Keratinocyte (primary cell): ENCODE data around the gene MMRN2. TPM values are rescaled to one million over a fixed set of nuclear protein-coding genes. Genes with fewer than 3 reads are reported as not detected.
"Not testable (repeated sequence)": the region's sequence is repeated elsewhere in the genome, so short reads cannot be mapped to it uniquely, and the experiment has no call there.

Source experiments
- DNase-seq: peaks from one replicate; pipeline ENCODE4 v3.0.0-alpha.2; 2011; ENCODE audit warnings: low read depth, missing footprints, low spot score
- FAIRE-seq: peaks from 2 replicates; lab custom pipeline; 2011; peaks lifted over from hg19 to GRCh38; lab: Jason Lieb, UNC
- H2AFZ ChIP-seq: 2 replicates; pipeline ENCODE4 v1.6.0; 2012; ENCODE audit warnings: low read length, control low read depth, inconsistent platforms; ENCODE audit not compliant: control insufficient read depth
- H3K27ac ChIP-seq: 2 replicates; pipeline ENCODE4 v1.5.1; 2011; ENCODE audit warnings: low read length; ENCODE audit not compliant: control insufficient read depth, insufficient read depth
- H3K27me3 ChIP-seq: 3 replicates; pipeline ENCODE4 v1.6.0; 2011; ENCODE audit warnings: low read length; ENCODE audit not compliant: control insufficient read depth, insufficient read depth; ENCODE audit errors: extremely low read depth
- H3K36me3 ChIP-seq, 2 experiments: 2 replicates in 1 of 2; 3 replicates in 1 of 2; pipeline ENCODE4 v1.5.1; 2011; ENCODE audit warnings: low read length in 2 of 2, mild to moderate bottlenecking in 1 of 2; ENCODE audit not compliant: control insufficient read depth in 2 of 2, insufficient read depth in 2 of 2; ENCODE audit errors: extremely low read depth in 1 of 2
- H3K4me1 ChIP-seq: 3 replicates; pipeline ENCODE4 v1.5.1; 2011; ENCODE audit warnings: low read length; ENCODE audit not compliant: control insufficient read depth, insufficient read depth; ENCODE audit errors: extremely low read depth
- H3K4me2 ChIP-seq: 3 replicates; pipeline ENCODE4 v1.6.0; 2011; ENCODE audit warnings: low read depth, low read length; ENCODE audit not compliant: control insufficient read depth, insufficient read depth; ENCODE audit errors: extremely low read depth
- H3K4me3 ChIP-seq, 3 experiments: fragments of 200-600 bp in 1 of 3; sonication (generic) in 1 of 3; 2 replicates in 2 of 3; 3 replicates in 1 of 3; pipeline ENCODE4 v1.5.1; 2011 to 2016; ENCODE audit warnings: low read length in 3 of 3, mild to moderate bottlenecking in 3 of 3, control low read depth in 2 of 3, inconsistent platforms in 1 of 3, low read depth in 1 of 3, mixed read lengths in 1 of 3, mixed run types in 1 of 3, moderate library complexity in 1 of 3; ENCODE audit not compliant: control insufficient read depth in 2 of 3, insufficient read depth in 2 of 3; ENCODE audit errors: extremely low read depth in 1 of 3
- H3K79me2 ChIP-seq: 2 replicates; pipeline ENCODE4 v1.6.0; 2012; ENCODE audit warnings: low read length; ENCODE audit not compliant: control insufficient read depth, insufficient read depth
- H3K9ac ChIP-seq: 3 replicates; pipeline ENCODE4 v1.6.0; 2011; ENCODE audit warnings: low read length; ENCODE audit not compliant: control insufficient read depth, insufficient read depth; ENCODE audit errors: extremely low read depth
- H3K9me1 ChIP-seq: 3 replicates; pipeline ENCODE4 v1.6.0; 2011; ENCODE audit warnings: low read length; ENCODE audit not compliant: control insufficient read depth, insufficient read depth; ENCODE audit errors: extremely low read depth
- H3K9me3 ChIP-seq: 2 replicates; pipeline ENCODE4 v1.5.1; 2012; ENCODE audit warnings: low read depth, low read length; ENCODE audit not compliant: control insufficient read depth
- H4K20me1 ChIP-seq: 3 replicates; pipeline ENCODE4 v1.6.0; 2011; ENCODE audit warnings: low read length; ENCODE audit not compliant: control insufficient read depth, insufficient read depth; ENCODE audit errors: extremely low read depth
- EZH2 ChIP-seq: IDR thresholded peaks from one replicate; pipeline ENCODE4 v1.6.1; 2012; ENCODE audit warnings: inconsistent platforms, mild to moderate bottlenecking, low read length, moderate library complexity
- dilution Hi-C: fragments of 300-500 bp; cut with MboI; formaldehyde crosslinking; loops from one replicate; pipeline ENCODE4 v1.7.0; 2020; ENCODE audit warnings: low sequenced_read_pairs; ENCODE audit not compliant: extremely low pct_ligation_motif_present
- polyA plus RNA-seq, 5 experiments: library from polyadenylated mRNA; depleted of rRNA in 3 of 5; stranded (reverse) in 3 of 5; stranded (forward) in 1 of 5; unstranded in 1 of 5; fragments of >200 nt; gene quantifications; 1 replicate in 1 of 5; 2 replicates in 3 of 5; 3 replicates in 1 of 5; pipeline versions ENCODE4 v1.2.1 to v1.2.3, GENCODE V29; 2011 to 2012; ENCODE audit warnings: missing spikeins in 2 of 5, low read depth in 1 of 5, low replicate concordance in 1 of 5
- TF ChIP-seq, protein P1 (sequence below), 3 experiments: IDR thresholded peaks in 1 of 3; conservative IDR thresholded peaks in 1 of 3; optimal IDR thresholded peaks in 1 of 3; 2 replicates in 2 of 3; 3 replicates in 1 of 3; pipeline versions ENCODE3 to v1.5.1; 2011; ENCODE audit warnings: low read length in 3 of 3, mild to moderate bottlenecking in 3 of 3, moderate library complexity in 2 of 3, control low read depth in 1 of 3, inconsistent platforms in 1 of 3; ENCODE audit not compliant: insufficient read depth in 2 of 3; ENCODE audit errors: extremely low read depth in 1 of 3

MMRN2 gene
- polyA plus RNA-seq, 1 donor (not counting 4 experiments of a cell fraction or from before 2014, with no cell fraction given) = 13.8 TPM

DNA sequence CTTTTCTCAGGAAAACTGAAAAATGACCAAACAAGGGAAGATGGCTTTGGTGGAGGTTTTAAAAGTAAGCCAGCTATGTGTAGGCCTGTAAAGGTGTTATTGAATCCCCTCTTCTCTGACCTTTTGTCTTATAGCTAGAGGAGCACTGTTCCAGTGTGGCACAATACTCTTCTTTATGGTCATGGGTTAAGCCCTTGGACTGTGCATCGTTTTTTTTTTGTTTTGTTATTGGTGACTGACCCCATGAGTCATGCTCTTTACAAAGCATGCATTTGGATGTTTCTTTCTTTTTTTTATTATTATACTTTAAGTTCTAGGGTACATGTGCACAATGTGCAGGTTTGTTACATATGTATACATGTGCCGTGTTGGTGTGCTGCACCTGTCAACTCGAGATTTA lies 43.1 kb upstream of the MMRN2 start:
- H3K9me3 ChIP-seq = no peaks in the 10 kb centered on the region
- dilution Hi-C loops = no loop called here
- DNase-seq (no peak), FAIRE-seq (no peak)
- H3K9me1 ChIP-seq = no peaks in the 10 kb centered on the region
- no peaks in the 10 kb centered on the region for H3K4me1 ChIP-seq
- H3K79me2 ChIP-seq = no peaks in the 10 kb centered on the region
- H3K4me2 ChIP-seq = no peak overlapping the region
- H3K36me3 ChIP-seq = no peaks in the 10 kb centered on the region
- no peak overlapping the region for H2AFZ ChIP-seq
- H3K4me3 ChIP-seq = no peak overlapping the region
- H3K27ac ChIP-seq = no peak overlapping the region
- TF ChIP-seq, protein P1, sequence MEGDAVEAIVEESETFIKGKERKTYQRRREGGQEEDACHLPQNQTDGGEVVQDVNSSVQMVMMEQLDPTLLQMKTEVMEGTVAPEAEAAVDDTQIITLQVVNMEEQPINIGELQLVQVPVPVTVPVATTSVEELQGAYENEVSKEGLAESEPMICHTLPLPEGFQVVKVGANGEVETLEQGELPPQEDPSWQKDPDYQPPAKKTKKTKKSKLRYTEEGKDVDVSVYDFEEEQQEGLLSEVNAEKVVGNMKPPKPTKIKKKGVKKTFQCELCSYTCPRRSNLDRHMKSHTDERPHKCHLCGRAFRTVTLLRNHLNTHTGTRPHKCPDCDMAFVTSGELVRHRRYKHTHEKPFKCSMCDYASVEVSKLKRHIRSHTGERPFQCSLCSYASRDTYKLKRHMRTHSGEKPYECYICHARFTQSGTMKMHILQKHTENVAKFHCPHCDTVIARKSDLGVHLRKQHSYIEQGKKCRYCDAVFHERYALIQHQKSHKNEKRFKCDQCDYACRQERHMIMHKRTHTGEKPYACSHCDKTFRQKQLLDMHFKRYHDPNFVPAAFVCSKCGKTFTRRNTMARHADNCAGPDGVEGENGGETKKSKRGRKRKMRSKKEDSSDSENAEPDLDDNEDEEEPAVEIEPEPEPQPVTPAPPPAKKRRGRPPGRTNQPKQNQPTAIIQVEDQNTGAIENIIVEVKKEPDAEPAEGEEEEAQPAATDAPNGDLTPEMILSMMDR (optimal IDR thresholded peaks at IDR 0.05 in 1 of 3, IDR thresholded peaks at IDR 0.05 in 1 of 3, conservative IDR thresholded peaks at IDR 0.05 in 1 of 3; ENCODE audit: extremely low read depth in 1 of 3, insufficient read depth in 2 of 3, low read length in 3 of 3) = no peak
- no peak for TF ChIP-seq EZH2
- H3K9ac ChIP-seq = no peak overlapping the region
- no peaks in the 10 kb centered on the region for H4K20me1 ChIP-seq
- no peaks in the 10 kb centered on the region for H3K27me3 ChIP-seq

DNA sequence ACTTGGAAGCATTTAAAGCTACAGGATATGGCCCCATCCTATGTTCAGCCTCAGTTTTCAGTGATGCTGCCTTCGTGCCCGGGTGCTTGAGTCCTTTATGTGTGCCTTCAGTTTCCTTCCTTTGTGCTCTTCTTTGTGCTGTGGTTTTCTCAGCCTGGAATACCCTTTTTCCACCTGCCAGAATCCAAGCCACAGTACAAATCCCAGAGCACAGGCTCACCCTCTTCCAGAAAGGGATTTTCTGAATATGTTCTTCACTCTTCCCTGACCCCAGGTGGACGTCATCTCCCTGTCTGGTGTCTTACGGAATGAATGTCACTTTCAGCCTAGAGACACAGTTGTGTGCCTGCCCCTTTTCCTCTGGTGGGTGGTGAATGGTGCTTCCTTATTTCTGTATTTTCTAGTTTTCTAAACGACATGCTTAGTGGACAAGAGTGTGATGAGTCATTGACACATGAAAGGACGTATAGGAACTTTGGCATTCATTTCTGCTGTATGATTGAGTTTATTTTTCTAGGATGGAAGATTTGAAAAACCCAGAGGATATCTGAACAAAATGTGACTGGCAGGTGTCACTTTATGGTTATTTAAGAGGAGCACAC lies 42.5 kb upstream of the MMRN2 start:
- H3K4me1 ChIP-seq, H3K9me3 ChIP-seq, H4K20me1 ChIP-seq, H3K79me2 ChIP-seq, H3K27ac ChIP-seq, H2AFZ ChIP-seq, H3K36me3 ChIP-seq, H3K9ac ChIP-seq, H3K9me1 ChIP-seq, FAIRE-seq, H3K27me3 ChIP-seq, dilution Hi-C loops, H3K4me3 ChIP-seq, H3K4me2 ChIP-seq, DNase-seq: not testable (repeated sequence)

DNA sequence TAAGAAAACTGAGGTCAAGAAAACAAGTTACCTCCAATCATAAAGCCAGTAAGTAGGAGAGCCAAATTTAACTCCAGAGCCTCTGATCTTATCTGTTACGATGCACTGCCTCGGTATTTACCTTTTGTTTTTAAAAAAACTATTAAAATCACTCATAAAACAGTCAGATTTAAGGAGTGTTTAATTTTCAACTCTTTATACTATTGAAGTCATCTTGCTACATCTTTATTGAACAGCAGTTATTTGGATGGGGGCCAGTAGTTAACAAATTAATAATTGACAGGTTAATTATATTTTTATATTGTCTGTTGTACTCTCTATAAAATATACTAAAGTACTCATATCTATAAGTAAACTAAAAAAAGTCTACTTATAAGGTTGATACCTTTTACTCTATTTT lies 35.5 kb upstream of the MMRN2 start:
- no peak for TF ChIP-seq EZH2
- TF ChIP-seq, protein P1 (optimal IDR thresholded peaks at IDR 0.05 in 1 of 3, IDR thresholded peaks at IDR 0.05 in 1 of 3, conservative IDR thresholded peaks at IDR 0.05 in 1 of 3; ENCODE audit: extremely low read depth in 1 of 3, insufficient read depth in 2 of 3, low read length in 3 of 3) = no peak
- Histone ChIP-seq H2AFZ (no peak overlapping the region), H3K27me3 (no peaks in the 10 kb centered on the region), H3K4me2 (no peak overlapping the region), H3K27ac (no peak overlapping the region), H3K9ac (no peak overlapping the region), H4K20me1 (no peaks in the 10 kb centered on the region), H3K4me3 (no peak overlapping the region), H3K79me2 (no peaks in the 10 kb centered on the region), H3K9me1 (no peaks in the 10 kb centered on the region), H3K4me1 (no peaks in the 10 kb centered on the region), H3K36me3 (no peaks in the 10 kb centered on the region), H3K9me3 (no peaks in the 10 kb centered on the region)
- dilution Hi-C loops = no loop called here
- FAIRE-seq = no peak
- DNase-seq = no peak
